ENCODE data around the gene ZSCAN9. TPM values are rescaled to one million over a fixed set of nuclear protein-coding genes. Genes with fewer than 3 reads are reported as not detected.

Gene ZSCAN9
- total RNA-seq: 52.3 TPM

DNA sequence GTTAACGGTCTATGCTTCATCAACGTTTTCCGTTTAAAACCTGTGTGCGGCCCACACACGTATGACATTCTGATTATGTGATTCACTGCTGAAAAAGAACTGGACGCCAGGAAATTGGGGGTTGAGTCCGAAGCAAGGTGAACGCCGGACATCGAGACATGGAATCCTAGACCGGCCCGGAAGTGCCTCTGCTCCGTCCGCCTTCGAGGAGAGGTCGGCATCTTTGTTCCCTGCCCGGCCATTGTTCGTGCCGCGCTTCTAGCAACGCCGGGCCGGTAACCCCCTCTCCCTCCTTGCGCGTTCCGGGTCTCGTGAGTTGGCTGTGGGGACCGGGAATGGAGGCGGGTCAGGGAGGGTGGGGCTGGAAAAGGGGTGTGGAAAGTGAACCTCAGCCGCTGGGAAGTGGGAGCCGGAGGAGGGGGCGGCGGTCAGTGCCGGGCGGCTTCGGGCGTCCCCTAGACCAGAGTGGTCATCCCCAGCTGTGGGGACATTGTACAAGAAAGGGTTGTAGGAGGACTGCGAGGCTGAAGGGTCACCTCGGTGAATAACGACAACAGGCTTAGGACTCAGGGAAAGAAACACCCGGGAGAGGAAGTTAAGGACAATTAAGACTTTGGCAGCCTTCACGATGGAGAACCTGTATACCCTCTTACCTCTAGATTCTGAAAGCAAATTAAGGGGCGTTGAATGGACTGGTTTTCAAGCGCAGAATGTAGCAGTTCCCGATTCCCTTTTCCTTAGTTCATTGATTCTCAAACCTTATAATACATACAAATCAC lies at the start of gene ZSCAN9:
Gene ZSCAN9 (plus strand): TSS at position 220 of the 779 bp plus-strand sequence. CDS start 1,810 bp downstream, outside the sequence.

GRCh38 chr6:28252009-28252975 lies 27.2 kb downstream of the ZSCAN9 start, which contains the start of gene ZKSCAN4:
ZKSCAN4 (minus strand) TSS chr6:28252269; CDS start chr6:28251980, 289 bp downstream.

GRCh38 chr6:28258877-28259777 lies 34.1 kb downstream of the ZSCAN9 start, which contains the start of gene NKAPL:
NKAPL (plus strand) TSS chr6:28259297; CDS start chr6:28259372, 75 bp downstream.

DNA sequence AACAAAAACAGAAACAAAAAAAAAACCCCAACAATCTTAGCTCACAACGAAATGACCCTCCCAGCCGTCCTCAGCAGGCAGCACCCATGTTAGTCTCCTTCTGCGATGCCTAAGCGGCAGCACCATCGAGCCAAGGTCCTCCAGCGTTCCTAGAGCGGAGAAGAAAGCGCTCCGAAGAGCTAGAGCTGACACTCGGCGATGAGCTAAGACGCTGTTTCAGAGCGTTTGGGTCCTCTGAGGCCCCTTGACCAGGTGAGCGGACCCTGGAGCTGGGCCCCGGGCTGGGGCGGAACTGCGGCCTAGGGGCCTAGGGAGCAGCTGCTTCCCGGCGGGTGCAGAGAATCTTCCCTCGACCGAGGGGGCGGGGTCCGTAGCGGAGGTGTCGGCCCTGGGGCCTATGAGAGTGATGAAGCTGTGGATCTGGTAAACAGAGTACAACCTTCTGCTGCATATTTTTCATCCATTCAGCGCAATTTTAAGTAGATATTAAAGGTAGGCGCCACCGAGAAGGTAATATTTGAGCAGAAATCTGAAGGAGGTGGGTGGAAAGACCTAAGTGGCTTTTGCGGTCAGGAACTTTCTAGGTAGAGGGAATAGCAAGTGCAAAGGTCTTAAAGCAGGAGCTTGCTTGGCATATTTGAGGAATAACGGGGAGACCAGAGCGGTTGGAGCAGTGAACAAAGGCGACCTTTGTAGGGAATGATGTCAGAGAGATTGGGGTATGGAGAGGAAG lies 42.1 kb downstream of the ZSCAN9 start, which contains the start of gene ZSCAN26:
Gene ZSCAN26 (plus strand): TSS at position 182 of the 733 bp plus-strand sequence. CDS start 4,777 bp downstream, outside the sequence.

GRCh38 chr6:28281288-28282064 lies 56.4 kb downstream of the ZSCAN9 start, which contains the start of gene PGBD1:
PGBD1 (plus strand) TSS chr6:28281572; CDS start chr6:28283814, 2,242 bp downstream.

Other genes with a start within 250 kb of the ZSCAN9 start
- gene ZNF165, start 144.7 kb upstream of the ZSCAN9 start, total RNA-seq: 0.94 TPM
- 24.4 TPM for gene ZSCAN16, start 100.7 kb upstream of the ZSCAN9 start, total RNA-seq
- 41.9 TPM for gene ZKSCAN8, start 83.4 kb upstream of the ZSCAN9 start, total RNA-seq
- 9.1 TPM for gene ZKSCAN4, start 27.0 kb downstream of the ZSCAN9 start, total RNA-seq
- 5.0 TPM for gene NKAPL, start 34.0 kb downstream of the ZSCAN9 start, total RNA-seq
- 45.4 TPM for gene ZSCAN26, start 41.9 kb downstream of the ZSCAN9 start, total RNA-seq
- 20.7 TPM for gene PGBD1, start 56.3 kb downstream of the ZSCAN9 start, total RNA-seq
- gene ZSCAN31, start 110.9 kb downstream of the ZSCAN9 start, total RNA-seq: 16.0 TPM
- 12.8 TPM for gene ZKSCAN3, start 124.7 kb downstream of the ZSCAN9 start, total RNA-seq
- gene ZSCAN12, start 174.5 kb downstream of the ZSCAN9 start, total RNA-seq: 22.8 TPM
- gene ZSCAN23, start 218.2 kb downstream of the ZSCAN9 start, total RNA-seq: 36.3 TPM